B cell (primary cell): ENCODE results near the gene ZBTB11. TPM values are rescaled to one million over a fixed set of nuclear protein-coding genes. Genes with fewer than 3 reads are reported as not detected.

ENCODE experiments used
- ATAC-seq: fragments of 200-7000 bp; cut with Tn5 transposase; one replicate; pipeline ENCODE4 v1.10.0; 2021; ENCODE audit warnings: low read depth, mild to moderate bottlenecking, moderate number of reproducible peaks, moderate library complexity
- CTCF ChIA-PET: fragments of 350-600 bp; sonication (Branson Sonifier 250); formaldehyde crosslinking; loops from one replicate; lab custom pipeline; 2021; ENCODE audit warnings: antibody characterized with exemption, inconsistent platforms; lab: Charles Lee
- POLR2A ChIA-PET: fragments of 350-600 bp; sonication (Branson Sonifier 250); formaldehyde crosslinking; loops from one replicate; lab custom pipeline; 2021; ENCODE audit warnings: antibody characterized with exemption; lab: Charles Lee
- DNase-seq: peaks from one replicate; pipeline ENCODE4 v3.0.0; 2013
- H2AFZ ChIP-seq: 2 replicates; pipeline ENCODE4 v1.6.1; 2012; ENCODE audit warnings: mild to moderate bottlenecking, low read depth, low read length; ENCODE audit not compliant: insufficient read depth, poor library complexity, severe bottlenecking
- H3K27ac ChIP-seq, 2 donors: 1 replicate in 1 of 2; 2 replicates in 1 of 2; pipeline ENCODE4 v1.5.1; 2012 to 2013; ENCODE audit warnings: low read length in 2 of 2, mild to moderate bottlenecking in 2 of 2, moderate library complexity in 1 of 2
- H3K27me3 ChIP-seq, 4 experiments: fragments of 200-600 bp in 1 of 4; sonication (generic) in 1 of 4; replicated peaks in 1 of 4; 1 replicate in 2 of 4; 2 replicates in 2 of 4; pipeline versions ENCODE4 v1.6.1 to v1.7.0; 2013 to 2016; ENCODE audit warnings: low read length in 3 of 4, mild to moderate bottlenecking in 2 of 4, mixed read lengths in 1 of 4, moderate library complexity in 1 of 4; ENCODE audit not compliant: insufficient read depth in 4 of 4, control insufficient read depth in 3 of 4; ENCODE audit errors: control extremely low read depth in 1 of 4
- H3K36me3 ChIP-seq, 2 experiments: replicated peaks in 1 of 2; 1 replicate in 1 of 2; 2 replicates in 1 of 2; pipeline versions ENCODE4 v1.6.1 to v1.7.1; 2013; ENCODE audit warnings: low read length in 1 of 2; ENCODE audit not compliant: insufficient read depth in 2 of 2, control insufficient read depth in 1 of 2; ENCODE audit errors: control extremely low read depth in 1 of 2, extremely low read depth in 1 of 2
- H3K4me1 ChIP-seq, 2 donors: fragments of 200-600 bp in 1 of 2; sonication (generic) in 1 of 2; 1 replicate in 1 of 2; 2 replicates in 1 of 2; pipeline versions ENCODE4 v1.5.1 to v1.6.1; 2013 to 2017; ENCODE audit warnings: low read length in 2 of 2; ENCODE audit not compliant: control insufficient read depth in 2 of 2, insufficient read depth in 2 of 2
- H3K4me2 ChIP-seq: replicated peaks from 2 replicates; pipeline ENCODE3; 2012; ENCODE audit warnings: mild to moderate bottlenecking, low read depth, low read length; ENCODE audit not compliant: poor library complexity, severe bottlenecking
- H3K4me3 ChIP-seq, 5 experiments: fragments of 200-600 bp in 1 of 5; sonication (generic) in 1 of 5; 1 replicate in 3 of 5; 2 replicates in 2 of 5; pipeline versions ENCODE4 v1.5.1 to v1.7.0; 2011 to 2016; ENCODE audit warnings: low read length in 4 of 5, mild to moderate bottlenecking in 4 of 5, low read depth in 2 of 5, control low read depth in 1 of 5, moderate library complexity in 1 of 5; ENCODE audit not compliant: insufficient read depth in 1 of 5; ENCODE audit errors: control extremely low read depth in 1 of 5, extremely low read depth in 1 of 5
- H3K79me2 ChIP-seq: fragments of 200-600 bp; sonication (generic); one replicate; pipeline ENCODE4 v1.6.0; 2016; ENCODE audit warnings: low read length; ENCODE audit not compliant: control insufficient read depth, insufficient read depth
- H3K9ac ChIP-seq: fragments of 200-600 bp; sonication (generic); 2 replicates; pipeline ENCODE4 v1.6.1; 2017; ENCODE audit warnings: mild to moderate bottlenecking, low read length, moderate library complexity
- H3K9me3 ChIP-seq, 3 donors: one replicate each; pipeline versions ENCODE4 v1.6.1 to v1.7.1; 2013; ENCODE audit warnings: low read length in 2 of 3; ENCODE audit not compliant: control insufficient read depth in 2 of 3, insufficient read depth in 1 of 3; ENCODE audit errors: control extremely low read depth in 1 of 3
- H4K20me1 ChIP-seq: 2 replicates; pipeline ENCODE4 v1.6.0; 2012; ENCODE audit warnings: mild to moderate bottlenecking, low read length; ENCODE audit not compliant: insufficient read depth, control insufficient read depth, poor library complexity, severe bottlenecking
- H3K27ac Mint-ChIP-seq: one replicate; pipeline ENCODE4 v1.8.0; 2021; ENCODE audit warnings: mixed read lengths
- H3K27me3 Mint-ChIP-seq: one replicate; pipeline ENCODE4 v1.8.0; 2021; ENCODE audit warnings: mixed read lengths
- H3K4me1 Mint-ChIP-seq: one replicate; pipeline ENCODE4 v1.8.0; 2021; ENCODE audit warnings: mixed read lengths
- H3K4me3 Mint-ChIP-seq: one replicate; pipeline ENCODE4 v1.8.0; 2021; ENCODE audit warnings: mixed read lengths
- H3K9me3 Mint-ChIP-seq: one replicate; pipeline ENCODE4 v1.8.0; 2022; ENCODE audit warnings: mixed read lengths; ENCODE audit not compliant: insufficient read depth
- CTCF ChIP-seq: fragments of 200-600 bp; IDR thresholded peaks from one replicate; pipeline ENCODE4 v1.8.0; 2022; ENCODE audit warnings: antibody characterized with exemption, mild to moderate bottlenecking
- EZH2 ChIP-seq: IDR thresholded peaks from 2 replicates; pipeline ENCODE4 v1.6.1; 2012; ENCODE audit warnings: borderline replicate concordance, low read depth, mild to moderate bottlenecking, moderate library complexity, low read length; ENCODE audit not compliant: insufficient read depth, poor library complexity, severe bottlenecking
- WGBS: methylation state at CpG from one replicate; pipeline ENCODE4 v1.1.5; 2013; ENCODE audit warnings: missing lambda C conversion rate; ENCODE audit not compliant: insufficient coverage; 5-methylcytosine and 5-hydroxymethylcytosine counted together
- intact Hi-C: fragments of 100-400 bp; cut with micrococcal nuclease; formaldehyde crosslinking; loops from one replicate; pipeline ENCODE4 v1.10.0; 2022
- polyA plus RNA-seq: library from polyadenylated mRNA; depleted of rRNA; stranded (reverse); fragments of >200 nt; gene quantifications from 2 replicates; pipeline ENCODE4 v1.2.3, GENCODE V29; 2012
- total RNA-seq, 2 donors: library from RNA; stranded (reverse); fragments of 120-200 nt in 1 of 2; gene quantifications; 1 replicate in 1 of 2; 2 replicates in 1 of 2; pipeline versions ENCODE4 v1.2.3 to v1.2.4, GENCODE V29; 2013 to 2022

ZBTB11 gene
- total and polyA plus RNA-seq, 2 donors (not counting 1 experiment from before 2014, with no cell fraction given): 16.3 to 42.6 TPM

GRCh38 chr3:101673953-101674352 lies 3.0 kb downstream of the ZBTB11 start:
- Mint-ChIP-seq H3K4me1 (peaks cover 38% of the 10 kb centered on the region), H3K27me3 (no peaks in the 10 kb centered on the region), H3K4me3 (peak overlapping the region; percentile 10), H3K27ac (no peak overlapping the region), H3K9me3 (no peaks in the 10 kb centered on the region)
- Histone ChIP-seq H3K9me3 (no peaks in the 10 kb centered on the region), H4K20me1 (peaks cover 29% of the 10 kb centered on the region), H3K4me1 (peaks cover 17 to 21% of the 10 kb centered on the region in 2 donors), H2AFZ (no peak overlapping the region), H3K4me3 (no peak overlapping the region), H3K27me3 (no peaks in the 10 kb centered on the region), H3K36me3 (peaks cover 3 to 18% of the 10 kb centered on the region in 2 experiments), H3K79me2 (peaks cover 78% of the 10 kb centered on the region), H3K27ac (no peak overlapping the region), H3K9ac (no peak overlapping the region), H3K4me2 (no peak overlapping the region)
- 89% methylated on average over 8 of the region's 13 CpGs for WGBS
- CTCF ChIA-PET: no interaction called here
- intact Hi-C loops: no loop called here
- DNase-seq: no peak
- POLR2A ChIA-PET: interaction anchor here (0.6 to 1.1 kb wide), 2 partner anchors 10 to 76 kb away, joined by 3 read pairs; no protein-coding TSS in a partner anchor
- TF ChIP-seq EZH2 (no peak), CTCF (no peak)
- ATAC-seq: no peak

- Mint-ChIP-seq H3K9me3 (no peaks in the 10 kb centered on the region), H3K27ac (no peak overlapping the region), H3K4me1 (peaks cover 27% of the 10 kb centered on the region), H3K27me3 (no peaks in the 10 kb centered on the region), H3K4me3 (no peak overlapping the region)
- no peak overlapping the region for H3K4me2 ChIP-seq
- no peaks in the 10 kb centered on the region for H3K9me3 ChIP-seq
- peaks cover 10 to 38% of the 10 kb centered on the region in 2 experiments for H3K36me3 ChIP-seq
- no peak overlapping the region for H3K4me3 ChIP-seq
- intact Hi-C loops: no loop called here
- peaks cover 79% of the 10 kb centered on the region for H3K79me2 ChIP-seq
- ChIA-PET CTCF (no interaction called here), POLR2A (no interaction called here)
- 91% methylated on average over 3 of the region's 5 CpGs for WGBS
- no peak overlapping the region for H3K27ac ChIP-seq
- no peak overlapping the region for H3K9ac ChIP-seq
- no peak overlapping the region for H2AFZ ChIP-seq
- peaks cover 11 to 12% of the 10 kb centered on the region in 2 donors for H3K4me1 ChIP-seq
- ATAC-seq (no peak), DNase-seq (no peak)
- no peak for TF ChIP-seq EZH2
- TF ChIP-seq CTCF: no peak
- no peaks in the 10 kb centered on the region for H3K27me3 ChIP-seq
- peaks cover 29% of the 10 kb centered on the region for H4K20me1 ChIP-seq
These were observed 5.9 kb downstream of the ZBTB11 start for GRCh38 chr3:101671014-101671413.
